ENCODE results near the gene KRTAP22-1.

The KRTAP22-1 gene

DNA sequence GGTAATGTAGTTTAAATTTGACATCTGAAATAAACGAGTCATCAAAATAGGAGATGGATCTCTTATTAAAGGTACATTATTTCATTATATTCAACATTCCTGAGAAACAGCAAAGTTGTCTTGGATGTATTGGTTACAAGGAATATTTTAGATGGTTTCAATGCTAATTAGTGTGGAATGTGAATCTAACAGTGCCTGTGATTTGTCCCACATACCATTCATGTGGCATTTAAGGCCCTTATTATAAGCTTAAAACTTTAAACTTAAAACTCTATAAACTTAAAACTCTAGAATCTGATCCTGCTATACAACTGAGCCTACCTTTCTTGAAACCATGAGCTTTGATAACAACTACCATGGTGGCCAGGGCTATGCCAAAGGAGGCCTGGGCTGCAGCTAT, at the start of gene KRTAP22-1:
TSS of gene KRTAP22-1 (plus strand) at position 301 of the 400 bp plus-strand sequence.
- TF ChIP-seq, protein P1, sequence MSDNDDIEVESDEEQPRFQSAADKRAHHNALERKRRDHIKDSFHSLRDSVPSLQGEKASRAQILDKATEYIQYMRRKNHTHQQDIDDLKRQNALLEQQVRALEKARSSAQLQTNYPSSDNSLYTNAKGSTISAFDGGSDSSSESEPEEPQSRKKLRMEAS (IDR thresholded peaks at IDR 0.05; ENCODE audit: low read depth, low read length), result no peak
- no peak for TF ChIP-seq POLR2A (IDR thresholded peaks at IDR 0.05; ENCODE audit: extremely low read depth, insufficient read length)
- no peak within 1 kb of the TSS for H3K4me3 ChIP-seq (ENCODE audit: low read depth, low read length)
- no peak for DNase-seq (ENCODE audit: low read depth)

DNA sequence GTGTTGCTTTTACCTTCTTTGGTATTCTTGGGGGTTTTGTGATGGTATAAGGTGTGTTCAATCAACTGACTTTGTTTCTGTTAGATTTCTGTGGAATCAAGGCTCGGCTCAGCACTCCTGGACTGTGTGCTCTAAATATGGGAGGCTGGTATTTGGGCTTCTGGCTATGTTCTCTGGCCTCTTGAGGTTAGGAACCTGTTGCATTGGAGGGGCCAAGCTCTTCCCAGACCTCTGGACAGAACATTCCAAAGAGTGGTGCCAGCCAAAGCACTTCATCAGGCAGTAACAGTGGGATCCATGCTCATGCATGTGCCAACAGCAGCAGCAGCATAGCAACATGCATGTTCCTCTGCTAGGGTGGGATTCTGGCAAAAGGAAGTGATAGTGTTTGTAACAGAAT, 48.1 kb upstream of the KRTAP22-1 start:
- H3K4me3 ChIP-seq (ENCODE audit: low read depth, low read length), result no peak overlapping the region
- TF ChIP-seq, protein P1 (IDR thresholded peaks at IDR 0.05; ENCODE audit: low read depth, low read length), result no peak
- TF ChIP-seq POLR2A (IDR thresholded peaks at IDR 0.05; ENCODE audit: extremely low read depth, insufficient read length) (no peak), MYC (IDR thresholded peaks at IDR 0.05; ENCODE audit: low read depth, low read length) (no peak)
- TF ChIP-seq, protein P2, sequence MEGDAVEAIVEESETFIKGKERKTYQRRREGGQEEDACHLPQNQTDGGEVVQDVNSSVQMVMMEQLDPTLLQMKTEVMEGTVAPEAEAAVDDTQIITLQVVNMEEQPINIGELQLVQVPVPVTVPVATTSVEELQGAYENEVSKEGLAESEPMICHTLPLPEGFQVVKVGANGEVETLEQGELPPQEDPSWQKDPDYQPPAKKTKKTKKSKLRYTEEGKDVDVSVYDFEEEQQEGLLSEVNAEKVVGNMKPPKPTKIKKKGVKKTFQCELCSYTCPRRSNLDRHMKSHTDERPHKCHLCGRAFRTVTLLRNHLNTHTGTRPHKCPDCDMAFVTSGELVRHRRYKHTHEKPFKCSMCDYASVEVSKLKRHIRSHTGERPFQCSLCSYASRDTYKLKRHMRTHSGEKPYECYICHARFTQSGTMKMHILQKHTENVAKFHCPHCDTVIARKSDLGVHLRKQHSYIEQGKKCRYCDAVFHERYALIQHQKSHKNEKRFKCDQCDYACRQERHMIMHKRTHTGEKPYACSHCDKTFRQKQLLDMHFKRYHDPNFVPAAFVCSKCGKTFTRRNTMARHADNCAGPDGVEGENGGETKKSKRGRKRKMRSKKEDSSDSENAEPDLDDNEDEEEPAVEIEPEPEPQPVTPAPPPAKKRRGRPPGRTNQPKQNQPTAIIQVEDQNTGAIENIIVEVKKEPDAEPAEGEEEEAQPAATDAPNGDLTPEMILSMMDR (IDR thresholded peaks at IDR 0.05; ENCODE audit: low read depth, low read length), result no peak
- DNase-seq (ENCODE audit: low read depth), result no peak

DNA sequence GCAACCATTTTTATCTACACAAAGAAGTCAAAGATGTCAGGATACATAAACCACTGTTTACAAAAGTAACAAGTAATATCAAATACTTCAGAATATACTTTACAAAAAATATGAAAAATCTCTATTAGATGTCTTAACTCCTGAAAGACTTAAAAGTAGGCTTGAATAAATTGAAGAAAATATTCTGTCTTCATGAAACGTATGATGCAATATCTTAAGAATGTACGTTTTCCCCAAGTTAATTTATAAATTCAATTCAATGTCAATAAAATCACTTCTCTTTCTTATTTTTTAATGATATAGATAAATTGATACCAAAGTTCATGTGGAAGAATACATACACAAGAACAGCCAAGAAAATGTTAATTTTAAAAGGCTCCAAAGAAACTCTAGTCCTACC, 45.8 kb upstream of the KRTAP22-1 start:
- DNase-seq (ENCODE audit: low read depth), result no peak
- TF ChIP-seq, protein P1 (IDR thresholded peaks at IDR 0.05; ENCODE audit: low read depth, low read length), result no peak
- TF ChIP-seq POLR2A (IDR thresholded peaks at IDR 0.05; ENCODE audit: extremely low read depth, insufficient read length), result no peak
- TF ChIP-seq, protein P2 (IDR thresholded peaks at IDR 0.05; ENCODE audit: low read depth, low read length), result no peak
- TF ChIP-seq MYC (IDR thresholded peaks at IDR 0.05; ENCODE audit: low read depth, low read length), result no peak
- no peak overlapping the region for H3K4me3 ChIP-seq (ENCODE audit: low read depth, low read length)

GRCh38 chr21:30561264-30561895, 39.5 kb upstream of the KRTAP22-1 start, which contains the start of gene KRTAP19-7:
KRTAP19-7 (minus strand) TSS chr21:30561314; CDS start chr21:30561289, 25 bp downstream.
- TF ChIP-seq, protein P2 (IDR thresholded peaks at IDR 0.05; ENCODE audit: low read depth, low read length), result no peak
- no peak for TF ChIP-seq POLR2A (IDR thresholded peaks at IDR 0.05; ENCODE audit: extremely low read depth, insufficient read length)
- TF ChIP-seq, protein P1 (IDR thresholded peaks at IDR 0.05; ENCODE audit: low read depth, low read length), result no peak
- TF ChIP-seq MYC (IDR thresholded peaks at IDR 0.05; ENCODE audit: low read depth, low read length), result no peak
- no peak within 1 kb of the TSS for H3K4me3 ChIP-seq (ENCODE audit: low read depth, low read length)
- no peak for DNase-seq (ENCODE audit: low read depth)

- DNase-seq (ENCODE audit: low read depth), result no peak
- no peak overlapping the region for H3K4me3 ChIP-seq (ENCODE audit: low read depth, low read length)
- TF ChIP-seq, protein P1 (IDR thresholded peaks at IDR 0.05; ENCODE audit: low read depth, low read length), result no peak
- TF ChIP-seq, protein P2 (IDR thresholded peaks at IDR 0.05; ENCODE audit: low read depth, low read length), result no peak
- TF ChIP-seq POLR2A (IDR thresholded peaks at IDR 0.05; ENCODE audit: extremely low read depth, insufficient read length), result no peak
- TF ChIP-seq MYC (IDR thresholded peaks at IDR 0.05; ENCODE audit: low read depth, low read length), result no peak
Measured at GRCh38 chr21:30561957-30562356, 38.9 kb upstream of the KRTAP22-1 start.

DNA sequence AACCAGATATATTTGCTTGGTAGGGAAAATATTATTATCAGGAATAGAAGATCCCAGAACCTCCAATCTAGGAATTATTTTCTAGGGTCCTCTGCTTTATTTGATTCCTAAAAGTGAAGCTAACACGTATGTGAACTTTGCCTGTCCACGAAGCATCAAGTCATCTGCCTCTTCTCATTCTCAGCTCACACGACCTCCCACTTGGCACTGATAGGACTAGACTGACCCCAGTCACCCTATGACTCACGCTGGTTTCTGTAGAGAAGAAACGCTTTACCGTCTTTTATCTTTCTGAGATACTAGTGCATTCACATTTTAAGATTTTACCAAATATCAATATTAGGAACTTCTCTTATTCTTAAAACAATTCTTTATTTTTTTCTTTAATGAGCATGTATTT, 37.8 kb upstream of the KRTAP22-1 start:
- DNase-seq (ENCODE audit: low read depth), result no peak
- TF ChIP-seq, protein P1 (IDR thresholded peaks at IDR 0.05; ENCODE audit: low read depth, low read length), result no peak
- TF ChIP-seq, protein P2 (IDR thresholded peaks at IDR 0.05; ENCODE audit: low read depth, low read length), result no peak
- TF ChIP-seq MYC (IDR thresholded peaks at IDR 0.05; ENCODE audit: low read depth, low read length), result no peak
- no peak for TF ChIP-seq POLR2A (IDR thresholded peaks at IDR 0.05; ENCODE audit: extremely low read depth, insufficient read length)
- no peak overlapping the region for H3K4me3 ChIP-seq (ENCODE audit: low read depth, low read length)

All from NB4 (cell line).